OCI-LY7 (cell line): Measurements from ENCODE around the gene TIMP4. TPM values are rescaled to one million over a fixed set of nuclear protein-coding genes. Genes with fewer than 3 reads are reported as not detected.

Experiments used
- BruUV-seq: library from RNA; stranded (reverse); fragments of 400-500 nt; replicated peaks from 2 replicates; lab custom pipeline; 2021; lab: Mats Ljungman, UMichigan
- CTCF ChIA-PET: fragments of 300-600 bp; sonication (Branson Sonifier 250); formaldehyde crosslinking; loops from one replicate; lab custom pipeline; 2022; ENCODE audit warnings: antibody characterized with exemption; ENCODE audit not compliant: unreplicated experiment; lab: Charles Lee
- POLR2A ChIA-PET: fragments of 300-600 bp; sonication (Branson Sonifier 250); formaldehyde crosslinking; loops from one replicate; lab custom pipeline; 2022; ENCODE audit warnings: antibody characterized with exemption; lab: Charles Lee
- DNase-seq: peaks from one replicate; pipeline ENCODE4 v3.0.0-alpha.2; 2015; ENCODE audit warnings: low spot score
- H2AFZ ChIP-seq: fragments of 200-600 bp; sonication (generic), shearing (Covaris generic); 2 replicates; pipeline ENCODE4 v1.6.1; 2014; ENCODE audit warnings: mild to moderate bottlenecking, antibody characterized with exemption, low read length, moderate library complexity
- H3K27ac ChIP-seq: fragments of 200-600 bp; sonication (generic); 2 replicates; pipeline ENCODE4 v1.5.1; 2014; ENCODE audit warnings: mixed run types, low read depth, mild to moderate bottlenecking, moderate library complexity, low read length, inconsistent platforms; ENCODE audit not compliant: poor library complexity, severe bottlenecking
- H3K36me3 ChIP-seq: fragments of 200-600 bp; sonication (generic); 2 replicates; pipeline ENCODE4 v1.6.1; 2014; ENCODE audit warnings: mild to moderate bottlenecking, antibody characterized with exemption, low read length, moderate library complexity, mixed read lengths; ENCODE audit not compliant: insufficient read depth
- H3K4me1 ChIP-seq: fragments of 200-600 bp; sonication (generic); 2 replicates; pipeline ENCODE4 v1.5.1; 2014; ENCODE audit warnings: mild to moderate bottlenecking, low read length; ENCODE audit not compliant: insufficient read depth, poor library complexity, severe bottlenecking
- H3K4me2 ChIP-seq: fragments of 200-600 bp; sonication (generic); 2 replicates; pipeline ENCODE4 v1.6.1; 2014; ENCODE audit warnings: mild to moderate bottlenecking, low read length
- H3K4me3 ChIP-seq: fragments of 200-600 bp; sonication (generic); 2 replicates; pipeline ENCODE4 v1.5.1; 2014; ENCODE audit warnings: mild to moderate bottlenecking, low read depth, low read length; ENCODE audit not compliant: poor library complexity, severe bottlenecking
- H3K79me2 ChIP-seq: fragments of 200-600 bp; sonication (generic); 2 replicates; pipeline ENCODE4 v1.6.1; 2016; ENCODE audit warnings: low read depth, mild to moderate bottlenecking, low read length, moderate library complexity, mixed read lengths; ENCODE audit not compliant: insufficient read depth
- H3K9me2 ChIP-seq: fragments of 200-600 bp; sonication (generic); 2 replicates; pipeline ENCODE4 v1.6.1; 2016; ENCODE audit warnings: mild to moderate bottlenecking, low read length, mixed read lengths; ENCODE audit not compliant: insufficient read depth
- H3K9me3 ChIP-seq: fragments of 200-600 bp; sonication (generic); 2 replicates; pipeline ENCODE4 v1.6.1; 2014; ENCODE audit warnings: mild to moderate bottlenecking, mixed run types, low read length, mixed read lengths
- H4K20me1 ChIP-seq: fragments of 200-600 bp; sonication (generic); 2 replicates; pipeline ENCODE4 v1.6.1; 2014; ENCODE audit warnings: mild to moderate bottlenecking, antibody characterized with exemption, low read length, moderate library complexity, mixed read lengths; ENCODE audit not compliant: insufficient read depth
- CTCF ChIP-seq: fragments of 200-600 bp; sonication (generic); conservative IDR thresholded peaks from 2 replicates; pipeline ENCODE4 v1.5.1; 2014; ENCODE audit warnings: mild to moderate bottlenecking, antibody characterized with exemption, low read length, moderate library complexity, mixed read lengths
- EZH2phosphoT487 ChIP-seq: fragments of 200-600 bp; sonication (generic); IDR thresholded peaks from 2 replicates; pipeline ENCODE4 v1.6.1; 2018; ENCODE audit warnings: low read depth, borderline replicate concordance, mild to moderate bottlenecking, mixed run types, antibody characterized with exemption, low read length, moderate library complexity, mixed read lengths
- intact Hi-C: fragments of 100-400 bp; cut with micrococcal nuclease; formaldehyde crosslinking; loops from one replicate; pipeline ENCODE4 v1.10.0; 2022; ENCODE audit not compliant: unreplicated experiment
- total RNA-seq, 2 experiments: library from RNA; depleted of rRNA in 1 of 2; stranded (reverse); fragments of >200 nt in 1 of 2; shearing (Covaris generic) in 1 of 2; gene quantifications; 2 replicates each; pipeline ENCODE4 v1.2.3, GENCODE V29; 2014 to 2022

TIMP4 gene
- total RNA-seq, 2 experiments from 2014 or later: not detected

- no peak for TF ChIP-seq EZH2phosphoT487
- no peak for TF ChIP-seq CTCF
- no peaks in the 10 kb centered on the region for H3K9me2 ChIP-seq
- H3K27ac ChIP-seq: no peak overlapping the region
- no peaks in the 10 kb centered on the region for H3K4me1 ChIP-seq
- no peaks in the 10 kb centered on the region for H3K79me2 ChIP-seq
- POLR2A ChIA-PET: interaction anchor here (0.6 to 1.6 kb wide), 3 partner anchors 42 to 444 kb away, joined by 3 to 4 read pairs (median 3); no protein-coding TSS in a partner anchor
- intact Hi-C loops: loop anchor here (5.0 kb wide), 1 partner anchor 304 kb away; the partner anchor contains the start of gene TSEN2
- no TSS peak for BruUV-seq
- H3K9me3 ChIP-seq: no peaks in the 10 kb centered on the region
- no peak for DNase-seq
- H3K36me3 ChIP-seq: no peaks in the 10 kb centered on the region
- H2AFZ ChIP-seq: no peak overlapping the region
- H4K20me1 ChIP-seq: no peaks in the 10 kb centered on the region
- H3K4me3 ChIP-seq: no peak overlapping the region
- H3K4me2 ChIP-seq: no peak overlapping the region
- CTCF ChIA-PET: interaction anchor here (0.8 kb wide), 1 partner anchor 81 kb away, joined by 3 read pairs; no protein-coding TSS in a partner anchor
Measured at GRCh38 chr3:12178091-12178820, 19.5 kb upstream of the TIMP4 start.

GRCh38 chr3:12177126-12177525 lies 18.4 kb upstream of the TIMP4 start:
- CTCF ChIA-PET: interaction anchor here (0.6 kb wide), 1 partner anchor 1230 kb away, joined by 4 read pairs; no protein-coding TSS in a partner anchor
- Histone ChIP-seq H3K36me3 (no peaks in the 10 kb centered on the region), H3K79me2 (no peaks in the 10 kb centered on the region), H4K20me1 (no peaks in the 10 kb centered on the region), H2AFZ (no peak overlapping the region), H3K4me2 (no peak overlapping the region), H3K27ac (no peak overlapping the region), H3K9me3 (no peaks in the 10 kb centered on the region), H3K4me3 (no peak overlapping the region), H3K4me1 (no peaks in the 10 kb centered on the region), H3K9me2 (no peaks in the 10 kb centered on the region)
- intact Hi-C loops: loop anchor here (5.0 kb wide), 1 partner anchor 305 kb away; the partner anchor contains the start of gene TSEN2
- TF ChIP-seq EZH2phosphoT487 (no peak), CTCF (no peak)
- BruUV-seq: no TSS peak
- POLR2A ChIA-PET: interaction anchor here (0.6 to 1.6 kb wide), 4 partner anchors 16 to 928 kb away, joined by 3 to 7 read pairs (median 4); no protein-coding TSS in a partner anchor
- no peak for DNase-seq
